Keratinocyte (primary cell): ENCODE measurements around the gene PFDN2. TPM values are rescaled to one million over a fixed set of nuclear protein-coding genes. Genes with fewer than 3 reads are reported as not detected.

Source experiments
- DNase-seq: peaks from one replicate; pipeline ENCODE4 v3.0.0-alpha.2; 2011; ENCODE audit warnings: low read depth, missing footprints, low spot score
- FAIRE-seq: peaks from 2 replicates; lab custom pipeline; 2011; peaks lifted over from hg19 to GRCh38; lab: Jason Lieb, UNC
- H2AFZ ChIP-seq: 2 replicates; pipeline ENCODE4 v1.6.0; 2012; ENCODE audit warnings: low read length, control low read depth, inconsistent platforms; ENCODE audit not compliant: control insufficient read depth
- H3K27ac ChIP-seq: 2 replicates; pipeline ENCODE4 v1.5.1; 2011; ENCODE audit warnings: low read length; ENCODE audit not compliant: control insufficient read depth, insufficient read depth
- H3K27me3 ChIP-seq: 3 replicates; pipeline ENCODE4 v1.6.0; 2011; ENCODE audit warnings: low read length; ENCODE audit not compliant: control insufficient read depth, insufficient read depth; ENCODE audit errors: extremely low read depth
- H3K36me3 ChIP-seq, 2 experiments: 2 replicates in 1 of 2; 3 replicates in 1 of 2; pipeline ENCODE4 v1.5.1; 2011; ENCODE audit warnings: low read length in 2 of 2, mild to moderate bottlenecking in 1 of 2; ENCODE audit not compliant: control insufficient read depth in 2 of 2, insufficient read depth in 2 of 2; ENCODE audit errors: extremely low read depth in 1 of 2
- H3K4me1 ChIP-seq: 3 replicates; pipeline ENCODE4 v1.5.1; 2011; ENCODE audit warnings: low read length; ENCODE audit not compliant: control insufficient read depth, insufficient read depth; ENCODE audit errors: extremely low read depth
- H3K4me2 ChIP-seq: 3 replicates; pipeline ENCODE4 v1.6.0; 2011; ENCODE audit warnings: low read depth, low read length; ENCODE audit not compliant: control insufficient read depth, insufficient read depth; ENCODE audit errors: extremely low read depth
- H3K4me3 ChIP-seq, 3 experiments: fragments of 200-600 bp in 1 of 3; sonication (generic) in 1 of 3; 2 replicates in 2 of 3; 3 replicates in 1 of 3; pipeline ENCODE4 v1.5.1; 2011 to 2016; ENCODE audit warnings: low read length in 3 of 3, mild to moderate bottlenecking in 3 of 3, control low read depth in 2 of 3, inconsistent platforms in 1 of 3, low read depth in 1 of 3, mixed read lengths in 1 of 3, mixed run types in 1 of 3, moderate library complexity in 1 of 3; ENCODE audit not compliant: control insufficient read depth in 2 of 3, insufficient read depth in 2 of 3; ENCODE audit errors: extremely low read depth in 1 of 3
- H3K79me2 ChIP-seq: 2 replicates; pipeline ENCODE4 v1.6.0; 2012; ENCODE audit warnings: low read length; ENCODE audit not compliant: control insufficient read depth, insufficient read depth
- H3K9ac ChIP-seq: 3 replicates; pipeline ENCODE4 v1.6.0; 2011; ENCODE audit warnings: low read length; ENCODE audit not compliant: control insufficient read depth, insufficient read depth; ENCODE audit errors: extremely low read depth
- H3K9me1 ChIP-seq: 3 replicates; pipeline ENCODE4 v1.6.0; 2011; ENCODE audit warnings: low read length; ENCODE audit not compliant: control insufficient read depth, insufficient read depth; ENCODE audit errors: extremely low read depth
- H3K9me3 ChIP-seq: 2 replicates; pipeline ENCODE4 v1.5.1; 2012; ENCODE audit warnings: low read depth, low read length; ENCODE audit not compliant: control insufficient read depth
- H4K20me1 ChIP-seq: 3 replicates; pipeline ENCODE4 v1.6.0; 2011; ENCODE audit warnings: low read length; ENCODE audit not compliant: control insufficient read depth, insufficient read depth; ENCODE audit errors: extremely low read depth
- CTCF ChIP-seq, 3 experiments: IDR thresholded peaks in 1 of 3; conservative IDR thresholded peaks in 1 of 3; optimal IDR thresholded peaks in 1 of 3; 2 replicates in 2 of 3; 3 replicates in 1 of 3; pipeline versions ENCODE3 to v1.5.1; 2011; ENCODE audit warnings: low read length in 3 of 3, mild to moderate bottlenecking in 3 of 3, moderate library complexity in 2 of 3, control low read depth in 1 of 3, inconsistent platforms in 1 of 3; ENCODE audit not compliant: insufficient read depth in 2 of 3; ENCODE audit errors: extremely low read depth in 1 of 3
- EZH2 ChIP-seq: IDR thresholded peaks from one replicate; pipeline ENCODE4 v1.6.1; 2012; ENCODE audit warnings: inconsistent platforms, mild to moderate bottlenecking, low read length, moderate library complexity
- dilution Hi-C: fragments of 300-500 bp; cut with MboI; formaldehyde crosslinking; loops from one replicate; pipeline ENCODE4 v1.7.0; 2020; ENCODE audit warnings: low sequenced_read_pairs; ENCODE audit not compliant: extremely low pct_ligation_motif_present
- polyA plus RNA-seq, 5 experiments: library from polyadenylated mRNA; depleted of rRNA in 3 of 5; stranded (reverse) in 3 of 5; stranded (forward) in 1 of 5; unstranded in 1 of 5; fragments of >200 nt; gene quantifications; 1 replicate in 1 of 5; 2 replicates in 3 of 5; 3 replicates in 1 of 5; pipeline versions ENCODE4 v1.2.1 to v1.2.3, GENCODE V29; 2011 to 2012; ENCODE audit warnings: missing spikeins in 2 of 5, low read depth in 1 of 5, low replicate concordance in 1 of 5

The PFDN2 gene
- polyA plus RNA-seq, 1 donor (not counting 4 experiments of a cell fraction or from before 2014, with no cell fraction given): 184 TPM

DNA sequence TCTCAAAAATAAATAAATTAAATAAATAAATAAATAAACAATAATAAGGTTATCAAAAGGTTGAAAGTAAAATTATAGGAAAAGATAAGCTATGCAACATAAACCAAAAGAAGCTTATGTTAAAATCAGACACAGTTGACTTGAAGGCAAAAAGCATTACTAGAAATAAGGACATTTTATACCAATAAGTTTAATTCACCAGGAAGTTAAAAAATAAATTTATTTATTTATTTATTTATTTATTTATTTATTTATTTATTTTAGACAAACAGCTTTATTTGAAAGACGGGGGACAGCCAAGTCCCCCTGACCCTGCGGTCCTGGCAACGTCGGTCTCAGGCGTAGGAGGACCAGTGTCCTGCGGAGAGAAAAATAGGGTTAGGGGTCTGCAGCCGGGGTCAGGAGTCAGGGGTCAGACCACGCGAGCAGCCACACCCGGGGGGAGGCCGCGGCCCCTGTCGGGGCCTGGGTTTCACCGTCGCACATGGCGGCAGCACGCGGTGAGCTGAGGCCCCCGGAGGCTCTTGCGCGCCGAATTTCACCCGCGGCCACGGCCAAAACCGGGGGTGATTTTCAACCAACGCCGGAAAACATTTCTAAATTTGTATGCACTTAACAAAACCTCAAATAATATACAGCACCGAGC is 23.0 kb upstream of the PFDN2 start:
- no peaks in the 10 kb centered on the region for H3K9me1 ChIP-seq
- H3K27ac ChIP-seq: no peak overlapping the region
- H3K4me3 ChIP-seq: no peak overlapping the region
- peaks cover 1% of the 10 kb centered on the region for H3K79me2 ChIP-seq
- H4K20me1 ChIP-seq: no peaks in the 10 kb centered on the region
- FAIRE-seq: no peak
- no peak overlapping the region for H3K4me2 ChIP-seq
- no peaks in the 10 kb centered on the region for H3K27me3 ChIP-seq
- no peaks in the 10 kb centered on the region for H3K4me1 ChIP-seq
- H3K9me3 ChIP-seq: no peaks in the 10 kb centered on the region
- dilution Hi-C loops: no loop called here
- H2AFZ ChIP-seq: no peak overlapping the region
- H3K9ac ChIP-seq: no peak overlapping the region
- no peaks in the 10 kb centered on the region for H3K36me3 ChIP-seq
- DNase-seq: no peak
- no peak for TF ChIP-seq EZH2
- no peak for TF ChIP-seq CTCF (optimal IDR thresholded peaks at IDR 0.05 in 1 of 3, IDR thresholded peaks at IDR 0.05 in 1 of 3, conservative IDR thresholded peaks at IDR 0.05 in 1 of 3; ENCODE audit: extremely low read depth in 1 of 3, insufficient read depth in 2 of 3, low read length in 3 of 3)

DNA sequence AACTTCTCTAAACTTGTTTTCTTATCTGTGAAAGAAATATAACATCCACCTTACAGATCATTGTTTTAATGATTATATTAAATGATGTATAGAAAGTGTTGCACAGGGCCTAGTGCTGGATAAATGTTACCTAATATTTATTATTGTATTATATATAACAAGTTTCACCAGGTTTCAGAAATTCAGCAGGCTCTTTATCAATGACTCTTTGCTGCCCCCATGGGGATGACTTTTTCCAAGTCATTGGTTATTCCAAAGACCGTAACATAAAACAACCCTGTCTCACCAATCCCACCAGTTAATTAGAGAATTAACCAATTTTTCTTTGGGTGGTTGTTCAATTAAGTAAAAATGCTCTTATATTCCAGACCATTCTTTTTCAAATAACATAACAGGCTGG is 21.9 kb upstream of the PFDN2 start:
- no peaks in the 10 kb centered on the region for H3K9me3 ChIP-seq
- no peak for DNase-seq
- H3K27me3 ChIP-seq: no peaks in the 10 kb centered on the region
- FAIRE-seq: no peak
- no peak overlapping the region for H3K9ac ChIP-seq
- H2AFZ ChIP-seq: no peak overlapping the region
- dilution Hi-C loops: no loop called here
- no peaks in the 10 kb centered on the region for H4K20me1 ChIP-seq
- H3K4me3 ChIP-seq: no peak overlapping the region
- no peaks in the 10 kb centered on the region for H3K4me1 ChIP-seq
- no peak overlapping the region for H3K4me2 ChIP-seq
- peaks cover 7% of the 10 kb centered on the region for H3K79me2 ChIP-seq
- peak; percentile 18 to 30 (median 22) for TF ChIP-seq CTCF (optimal IDR thresholded peaks at IDR 0.05 in 1 of 3, IDR thresholded peaks at IDR 0.05 in 1 of 3, conservative IDR thresholded peaks at IDR 0.05 in 1 of 3; ENCODE audit: extremely low read depth in 1 of 3, insufficient read depth in 2 of 3, low read length in 3 of 3)
- TF ChIP-seq EZH2: no peak
- no peak overlapping the region for H3K27ac ChIP-seq
- H3K36me3 ChIP-seq: no peaks in the 10 kb centered on the region
- H3K9me1 ChIP-seq: no peaks in the 10 kb centered on the region
